Mesothelial cell of epicardium (in vitro differentiated cells): ENCODE measurements around the gene ETV3. TPM values are rescaled to one million over a fixed set of nuclear protein-coding genes. Genes with fewer than 3 reads are reported as not detected.
"Not testable (repeated sequence)": the region's sequence is repeated elsewhere in the genome, so short reads cannot be mapped to it uniquely, and the experiment has no call there.

Source experiments
- DNase-seq, 2 experiments: peaks; one replicate each; pipeline ENCODE4 v3.0.0; 2021; ENCODE audit warnings: low spot score in 2 of 2; ENCODE audit not compliant: unreplicated experiment in 2 of 2
- H3K27ac Mint-ChIP-seq: 2 replicates; pipeline ENCODE4 v1.8.0; 2021; ENCODE audit warnings: mixed read lengths
- H3K27me3 Mint-ChIP-seq: 2 replicates; pipeline ENCODE4 v1.8.0; 2021; ENCODE audit warnings: low read depth, mixed read lengths
- H3K36me3 Mint-ChIP-seq: 2 replicates; pipeline ENCODE4 v1.8.0; 2021; ENCODE audit warnings: mixed read lengths
- H3K4me1 Mint-ChIP-seq: 2 replicates; pipeline ENCODE4 v1.8.0; 2021; ENCODE audit warnings: mixed read lengths
- H3K4me3 Mint-ChIP-seq: 2 replicates; pipeline ENCODE4 v1.8.0; 2021; ENCODE audit warnings: mild to moderate bottlenecking, moderate library complexity, mixed read lengths
- H3K9me3 Mint-ChIP-seq: 2 replicates; pipeline ENCODE4 v1.8.0; 2021; ENCODE audit warnings: mixed read lengths
- total RNA-seq: library from RNA; stranded (reverse); gene quantifications from 3 replicates; pipeline ENCODE4 v1.2.1, GENCODE V29; 2021
- TF ChIP-seq, protein P1 (sequence below): fragments of 200-600 bp; sonication (generic); IDR thresholded peaks from one replicate; pipeline ENCODE4 v1.5.0; 2021; ENCODE audit warnings: antibody characterized with exemption; ENCODE audit not compliant: unreplicated experiment

Gene ETV3
- total RNA-seq, 1 donor from 2014 or later: 57.8 TPM

- Mint-ChIP-seq H3K36me3 (no peaks in the 10 kb centered on the region), H3K4me1 (peaks cover 9% of the 10 kb centered on the region), H3K9me3 (no peaks in the 10 kb centered on the region), H3K27me3 (peaks cover 2% of the 10 kb centered on the region), H3K4me3 (no peak overlapping the region), H3K27ac (no peak overlapping the region)
- no peak for DNase-seq
- TF ChIP-seq, protein P1, sequence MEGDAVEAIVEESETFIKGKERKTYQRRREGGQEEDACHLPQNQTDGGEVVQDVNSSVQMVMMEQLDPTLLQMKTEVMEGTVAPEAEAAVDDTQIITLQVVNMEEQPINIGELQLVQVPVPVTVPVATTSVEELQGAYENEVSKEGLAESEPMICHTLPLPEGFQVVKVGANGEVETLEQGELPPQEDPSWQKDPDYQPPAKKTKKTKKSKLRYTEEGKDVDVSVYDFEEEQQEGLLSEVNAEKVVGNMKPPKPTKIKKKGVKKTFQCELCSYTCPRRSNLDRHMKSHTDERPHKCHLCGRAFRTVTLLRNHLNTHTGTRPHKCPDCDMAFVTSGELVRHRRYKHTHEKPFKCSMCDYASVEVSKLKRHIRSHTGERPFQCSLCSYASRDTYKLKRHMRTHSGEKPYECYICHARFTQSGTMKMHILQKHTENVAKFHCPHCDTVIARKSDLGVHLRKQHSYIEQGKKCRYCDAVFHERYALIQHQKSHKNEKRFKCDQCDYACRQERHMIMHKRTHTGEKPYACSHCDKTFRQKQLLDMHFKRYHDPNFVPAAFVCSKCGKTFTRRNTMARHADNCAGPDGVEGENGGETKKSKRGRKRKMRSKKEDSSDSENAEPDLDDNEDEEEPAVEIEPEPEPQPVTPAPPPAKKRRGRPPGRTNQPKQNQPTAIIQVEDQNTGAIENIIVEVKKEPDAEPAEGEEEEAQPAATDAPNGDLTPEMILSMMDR: no peak
These were observed 40.3 kb upstream of the ETV3 start for GRCh38 chr1:157178490-157178889.

DNA sequence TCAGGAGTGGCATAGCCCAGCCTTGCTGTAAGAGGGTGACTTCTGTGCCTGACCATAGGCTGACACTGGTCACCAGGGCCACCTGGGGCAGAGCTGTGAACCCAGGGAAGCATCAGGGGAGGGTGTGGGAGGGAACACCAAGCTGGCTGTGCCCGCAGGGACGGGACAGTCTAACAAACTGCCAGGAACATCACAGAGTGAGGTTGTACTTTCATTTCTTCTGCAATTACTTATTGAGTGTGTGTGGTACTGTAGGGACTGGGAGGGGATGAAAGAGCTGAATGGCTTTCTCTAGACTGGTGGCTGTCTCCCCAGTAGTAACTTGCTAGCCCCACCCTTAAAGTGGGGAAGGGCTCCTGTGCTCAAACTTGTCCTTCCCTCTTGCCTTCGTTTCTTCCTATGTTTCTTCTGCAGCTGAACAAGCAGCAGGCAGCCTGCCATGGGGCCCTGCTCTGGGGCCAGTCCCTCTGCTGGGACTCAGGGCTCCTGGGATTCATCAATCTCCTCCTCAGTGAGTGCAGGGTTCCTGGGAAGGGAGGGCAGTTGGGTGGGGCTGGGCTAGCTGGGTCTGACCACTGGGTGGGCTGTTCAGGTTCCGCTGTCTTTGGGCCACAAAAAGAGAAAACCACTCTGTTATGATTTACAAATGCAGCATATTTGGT lies 39.7 kb upstream of the ETV3 start:
- no peak for DNase-seq
- no peak overlapping the region for H3K4me3 Mint-ChIP-seq
- H3K27me3 Mint-ChIP-seq: peaks cover 2% of the 10 kb centered on the region
- H3K27ac Mint-ChIP-seq: no peak overlapping the region
- H3K36me3 Mint-ChIP-seq: no peaks in the 10 kb centered on the region
- H3K4me1 Mint-ChIP-seq: peaks cover 9% of the 10 kb centered on the region
- TF ChIP-seq, protein P1: no peak
- no peaks in the 10 kb centered on the region for H3K9me3 Mint-ChIP-seq

DNA sequence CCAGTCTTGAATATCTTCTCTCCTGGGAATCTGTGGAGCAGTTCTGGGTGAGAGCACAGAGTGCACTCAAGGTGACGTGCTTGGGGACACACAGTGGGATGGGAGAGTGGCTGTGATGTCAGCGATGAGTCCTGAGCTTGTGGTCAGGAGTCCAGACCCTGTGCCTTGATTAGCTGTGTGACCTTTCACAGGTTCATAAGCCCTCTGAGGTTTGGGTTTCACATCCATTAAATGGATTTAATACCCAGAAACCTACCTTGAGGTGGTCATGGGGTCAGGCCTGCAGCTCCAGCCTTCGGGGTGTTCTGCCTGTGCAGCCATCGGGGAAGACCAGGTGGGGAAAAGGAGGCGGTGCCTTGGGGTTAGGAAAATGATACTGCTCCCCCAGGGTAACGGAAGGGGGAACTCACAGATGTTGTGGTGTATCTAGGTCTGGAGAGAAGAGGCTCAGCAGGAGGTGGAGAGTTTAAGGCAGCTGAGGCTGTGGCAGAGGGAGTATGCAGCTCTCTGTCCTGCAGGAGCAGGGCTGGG lies 38.5 kb upstream of the ETV3 start:
- TF ChIP-seq, protein P1: no peak
- Mint-ChIP-seq H3K36me3 (no peaks in the 10 kb centered on the region), H3K27me3 (peaks cover 2% of the 10 kb centered on the region), H3K4me3 (no peak overlapping the region), H3K27ac (no peak overlapping the region), H3K4me1 (peaks cover 9% of the 10 kb centered on the region), H3K9me3 (no peaks in the 10 kb centered on the region)
- no peak for DNase-seq

- no peaks in the 10 kb centered on the region for H3K36me3 Mint-ChIP-seq
- no peaks in the 10 kb centered on the region for H3K9me3 Mint-ChIP-seq
- TF ChIP-seq, protein P1: no peak
- H3K4me1 Mint-ChIP-seq: peaks cover 9% of the 10 kb centered on the region
- no peak for DNase-seq
- no peak overlapping the region for H3K4me3 Mint-ChIP-seq
- no peak overlapping the region for H3K27ac Mint-ChIP-seq
- H3K27me3 Mint-ChIP-seq: peaks cover 2% of the 10 kb centered on the region
These were observed 37.8 kb upstream of the ETV3 start for GRCh38 chr1:157176016-157176415.

- no peaks in the 10 kb centered on the region for H3K36me3 Mint-ChIP-seq
- no peak for DNase-seq
- H3K4me3 Mint-ChIP-seq: no peak overlapping the region
- TF ChIP-seq, protein P1: no peak
- peaks cover 9% of the 10 kb centered on the region for H3K4me1 Mint-ChIP-seq
- H3K9me3 Mint-ChIP-seq: no peaks in the 10 kb centered on the region
- no peak overlapping the region for H3K27ac Mint-ChIP-seq
- H3K27me3 Mint-ChIP-seq: peaks cover 2% of the 10 kb centered on the region
These were observed 35.8 kb upstream of the ETV3 start for GRCh38 chr1:157173900-157174410.

DNA sequence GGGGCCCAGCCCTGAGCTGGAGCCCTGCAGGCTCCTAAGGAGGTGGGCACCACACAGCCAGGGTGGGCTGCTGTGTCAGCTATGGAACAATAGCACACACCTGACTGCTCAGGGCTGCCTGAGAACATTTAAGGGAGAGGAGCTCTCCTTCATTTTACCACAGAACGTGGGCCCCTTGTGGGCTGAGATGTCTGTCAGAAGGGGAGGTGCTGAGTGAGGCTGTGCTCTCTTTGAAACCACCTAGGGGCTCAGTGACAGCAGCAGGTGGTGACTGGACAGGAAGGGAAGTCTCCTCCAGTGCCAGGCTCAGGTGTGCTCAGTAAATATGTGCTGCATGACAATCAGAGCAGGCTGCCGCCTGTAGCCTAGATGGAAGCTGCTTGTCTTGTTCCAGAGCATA lies 35.0 kb upstream of the ETV3 start:
- not testable (repeated sequence) for DNase-seq

GRCh38 chr1:157172591-157172990 lies 34.4 kb upstream of the ETV3 start:
- DNase-seq, H3K27me3 Mint-ChIP-seq, H3K27ac Mint-ChIP-seq, H3K36me3 Mint-ChIP-seq, H3K9me3 Mint-ChIP-seq, H3K4me3 Mint-ChIP-seq, H3K4me1 Mint-ChIP-seq: not testable (repeated sequence)

More for the DNA sequence above, 35.0 kb upstream of the ETV3 start:
- H3K4me3 Mint-ChIP-seq, H3K27me3 Mint-ChIP-seq, H3K4me1 Mint-ChIP-seq, H3K9me3 Mint-ChIP-seq, H3K36me3 Mint-ChIP-seq, H3K27ac Mint-ChIP-seq: not testable (repeated sequence)
